CD8-positive, alpha-beta memory T cell (primary cell): ENCODE data around the gene GNA12. TPM values are rescaled to one million over a fixed set of nuclear protein-coding genes. Genes with fewer than 3 reads are reported as not detected.

Source experiments
- CTCF ChIA-PET: fragments of 350-600 bp; sonication (Branson Sonifier 250); formaldehyde crosslinking; loops from one replicate; lab custom pipeline; 2021; ENCODE audit warnings: antibody characterized with exemption; lab: Charles Lee
- POLR2A ChIA-PET: fragments of 350-600 bp; sonication (Branson Sonifier 250); formaldehyde crosslinking; loops from one replicate; lab custom pipeline; 2021; ENCODE audit warnings: antibody characterized with exemption; lab: Charles Lee
- DNase-seq, 5 donors: peaks; one replicate each; pipeline versions ENCODE4 v3.0.0 to v3.0.0-alpha.2; 2020 to 2022; ENCODE audit warnings: mixed read lengths in 1 of 5
- H3K27ac ChIP-seq: one replicate; pipeline ENCODE4 v1.7.0; 2013; ENCODE audit warnings: low read depth, mild to moderate bottlenecking, low read length, moderate library complexity
- H3K27me3 ChIP-seq: 2 replicates; pipeline ENCODE4 v1.7.0; 2013; ENCODE audit warnings: low read length, mild to moderate bottlenecking; ENCODE audit not compliant: insufficient read depth, poor library complexity, severe bottlenecking
- H3K36me3 ChIP-seq: 2 replicates; pipeline ENCODE4 v1.7.0; 2013; ENCODE audit warnings: mild to moderate bottlenecking, low read length, moderate library complexity; ENCODE audit not compliant: insufficient read depth
- H3K4me1 ChIP-seq: 2 replicates; pipeline ENCODE4 v1.7.0; 2013; ENCODE audit warnings: mild to moderate bottlenecking, low read length, moderate library complexity; ENCODE audit not compliant: insufficient read depth
- H3K4me3 ChIP-seq: 2 replicates; pipeline ENCODE4 v1.7.0; 2013; ENCODE audit warnings: mild to moderate bottlenecking, low read length
- H3K9me3 ChIP-seq: 2 replicates; pipeline ENCODE4 v1.7.0; 2013; ENCODE audit warnings: mild to moderate bottlenecking, low read length
- H3K27ac Mint-ChIP-seq, 8 donors: one replicate each; pipeline ENCODE4 v1.8.0; 2020 to 2021; ENCODE audit warnings: mixed read lengths in 8 of 8, mild to moderate bottlenecking in 6 of 8, inconsistent platforms in 3 of 8, moderate library complexity in 3 of 8
- H3K27me3 Mint-ChIP-seq, 2 donors: one replicate each; pipeline ENCODE4 v1.8.0; 2020 to 2021; ENCODE audit warnings: mixed read lengths in 2 of 2, mild to moderate bottlenecking in 1 of 2, moderate library complexity in 1 of 2
- H3K36me3 Mint-ChIP-seq, 3 donors: one replicate each; pipeline ENCODE4 v1.8.0; 2020 to 2021; ENCODE audit warnings: mixed read lengths in 3 of 3, inconsistent platforms in 1 of 3, mild to moderate bottlenecking in 1 of 3
- H3K4me1 Mint-ChIP-seq, 3 donors: one replicate each; pipeline ENCODE4 v1.8.0; 2020 to 2021; ENCODE audit warnings: mixed read lengths in 3 of 3, inconsistent platforms in 1 of 3, mild to moderate bottlenecking in 1 of 3
- H3K4me3 Mint-ChIP-seq, 7 donors: one replicate each; pipeline ENCODE4 v1.8.0; 2020 to 2021; ENCODE audit warnings: mixed read lengths in 7 of 7, mild to moderate bottlenecking in 6 of 7, moderate library complexity in 4 of 7, inconsistent platforms in 2 of 7
- H3K9me3 Mint-ChIP-seq, 5 donors: one replicate each; pipeline ENCODE4 v1.8.0; 2020 to 2022; ENCODE audit warnings: mixed read lengths in 5 of 5, mild to moderate bottlenecking in 3 of 5, moderate library complexity in 2 of 5, inconsistent platforms in 1 of 5
- polyA plus RNA-seq: library from polyadenylated mRNA; unstranded; fragments of 300-500 nt; fragmentation: Illumina TruSeq; gene quantifications from one replicate; pipeline ENCODE4 v1.2.3, GENCODE V29; 2021
- total RNA-seq, 2 experiments: library from RNA; stranded (reverse); gene quantifications; one replicate each; pipeline ENCODE4 v1.2.3, GENCODE V29; 2021

GNA12 gene
- total and polyA plus RNA-seq, 3 experiments from 2014 or later, result 11.2 to 21.2 (median 20.6) TPM

DNA sequence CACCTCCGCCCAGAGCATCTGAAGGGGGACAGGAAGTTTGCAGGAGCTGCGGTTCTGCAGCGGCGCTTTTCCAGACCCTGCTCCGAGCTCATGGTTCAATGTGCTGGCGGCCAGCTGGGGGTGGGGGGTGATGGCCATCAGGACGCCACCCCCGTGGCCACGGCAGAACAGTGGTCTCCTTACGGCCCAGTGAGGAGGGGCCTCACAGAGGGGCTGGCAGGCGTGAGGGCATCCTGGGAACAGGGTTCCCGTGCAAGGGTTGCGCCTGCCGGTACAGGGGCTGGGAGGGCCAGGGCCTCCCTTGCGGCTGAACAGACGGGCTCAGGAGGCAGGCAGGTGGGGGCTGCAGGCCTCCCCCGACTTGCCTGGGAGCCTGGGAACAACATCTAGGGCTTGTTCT lies 39.0 kb upstream of the GNA12 start:
- Histone ChIP-seq H3K9me3 (no peaks in the 10 kb centered on the region), H3K27me3 (no peaks in the 10 kb centered on the region), H3K4me1 (peaks cover 21% of the 10 kb centered on the region), H3K27ac (no peak overlapping the region), H3K36me3 (no peaks in the 10 kb centered on the region), H3K4me3 (no peak overlapping the region)
- ChIA-PET CTCF (no interaction called here), POLR2A (no interaction called here)
- DNase-seq, result no peak
- no peak overlapping the region for H3K4me3 Mint-ChIP-seq
- no peak overlapping the region for H3K27ac Mint-ChIP-seq
- H3K9me3 Mint-ChIP-seq, result no peaks in the 10 kb centered on the region
- peaks cover 0 to 2% (median 0%) of the 10 kb centered on the region in 3 donors for H3K36me3 Mint-ChIP-seq
- peaks cover 22 to 26% (median 25%) of the 10 kb centered on the region in 3 donors for H3K4me1 Mint-ChIP-seq
- no peaks in the 10 kb centered on the region for H3K27me3 Mint-ChIP-seq

DNA sequence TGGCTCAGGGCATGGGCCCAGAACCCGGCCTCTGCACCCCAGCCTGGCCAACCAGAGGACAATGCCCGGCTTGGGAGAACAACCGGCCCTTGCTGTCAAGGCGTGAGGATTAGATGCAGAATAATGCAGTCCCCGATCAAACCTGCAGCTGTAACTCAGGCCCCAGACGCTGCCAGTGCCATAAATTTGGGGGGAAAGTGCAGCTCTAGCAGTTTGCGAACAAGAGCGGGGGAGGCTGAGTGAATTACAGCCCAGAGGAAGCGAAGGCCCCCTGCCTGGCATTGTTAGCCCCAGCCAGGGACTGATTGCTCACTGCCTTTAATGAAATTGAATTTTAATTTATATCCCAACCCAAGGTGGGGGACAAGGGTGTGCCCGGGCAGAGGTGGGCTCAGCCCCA lies 38.0 kb upstream of the GNA12 start:
- ChIA-PET POLR2A (no interaction called here), CTCF (no interaction called here)
- no peak overlapping the region for H3K4me3 Mint-ChIP-seq
- no peaks in the 10 kb centered on the region for H3K27me3 ChIP-seq
- no peaks in the 10 kb centered on the region for H3K36me3 ChIP-seq
- H3K4me3 ChIP-seq, result no peak overlapping the region
- no peaks in the 10 kb centered on the region for H3K27me3 Mint-ChIP-seq
- H3K9me3 Mint-ChIP-seq, result no peaks in the 10 kb centered on the region
- H3K27ac ChIP-seq, result no peak overlapping the region
- peaks cover 0 to 2% (median 0%) of the 10 kb centered on the region in 3 donors for H3K36me3 Mint-ChIP-seq
- no peaks in the 10 kb centered on the region for H3K9me3 ChIP-seq
- H3K4me1 ChIP-seq, result peaks cover 22% of the 10 kb centered on the region
- peaks cover 22 to 26% (median 24%) of the 10 kb centered on the region in 3 donors for H3K4me1 Mint-ChIP-seq
- H3K27ac Mint-ChIP-seq, result no peak overlapping the region
- DNase-seq, result no peak

DNA sequence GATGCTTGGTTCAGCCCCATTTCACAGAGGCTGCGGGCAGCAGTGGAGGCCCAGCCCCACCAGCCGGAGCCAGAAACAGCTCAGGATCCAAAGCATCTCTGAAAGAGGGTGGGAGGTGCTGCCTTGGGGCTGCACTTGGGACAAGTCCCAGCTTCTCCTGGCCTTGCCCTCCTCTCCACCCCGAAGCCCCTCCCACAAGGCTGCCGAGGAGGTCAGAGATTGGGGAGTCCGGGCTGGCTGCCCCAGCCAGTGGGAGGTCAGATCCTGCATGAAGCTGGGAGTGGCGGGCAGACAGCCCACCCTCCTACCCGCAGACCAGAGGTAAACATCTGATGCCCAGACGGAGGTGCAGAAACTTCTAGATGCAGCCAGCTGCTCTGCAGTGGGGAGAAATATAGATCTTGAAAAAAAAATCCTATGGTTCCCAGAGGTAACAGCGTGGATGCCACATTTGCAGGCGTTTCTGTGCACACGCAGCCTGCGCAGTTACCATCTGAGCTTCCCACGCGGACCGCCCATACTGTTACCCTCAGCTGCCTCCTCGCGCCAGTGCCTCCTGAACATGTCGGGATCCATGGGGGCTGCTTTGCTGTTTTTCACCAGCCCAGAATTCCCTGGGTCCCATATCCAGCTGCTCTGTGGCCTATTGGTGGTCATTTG lies 36.9 kb upstream of the GNA12 start:
- POLR2A ChIA-PET, result interaction anchor here (0.6 kb wide), 1 partner anchor 160 kb away, joined by 3 read pairs; no protein-coding TSS in a partner anchor
- Mint-ChIP-seq H3K36me3 (no peaks in the 10 kb centered on the region), H3K27ac (no peak overlapping the region), H3K27me3 (no peaks in the 10 kb centered on the region), H3K4me3 (no peak overlapping the region), H3K9me3 (no peaks in the 10 kb centered on the region), H3K4me1 (peaks cover 20 to 22% (median 21%) of the 10 kb centered on the region in 3 donors)
- CTCF ChIA-PET, result no interaction called here
- peaks cover 19% of the 10 kb centered on the region for H3K4me1 ChIP-seq
- no peak overlapping the region for H3K27ac ChIP-seq
- H3K9me3 ChIP-seq, result no peaks in the 10 kb centered on the region
- no peak for DNase-seq
- no peak overlapping the region for H3K4me3 ChIP-seq
- no peaks in the 10 kb centered on the region for H3K27me3 ChIP-seq
- H3K36me3 ChIP-seq, result no peaks in the 10 kb centered on the region

DNA sequence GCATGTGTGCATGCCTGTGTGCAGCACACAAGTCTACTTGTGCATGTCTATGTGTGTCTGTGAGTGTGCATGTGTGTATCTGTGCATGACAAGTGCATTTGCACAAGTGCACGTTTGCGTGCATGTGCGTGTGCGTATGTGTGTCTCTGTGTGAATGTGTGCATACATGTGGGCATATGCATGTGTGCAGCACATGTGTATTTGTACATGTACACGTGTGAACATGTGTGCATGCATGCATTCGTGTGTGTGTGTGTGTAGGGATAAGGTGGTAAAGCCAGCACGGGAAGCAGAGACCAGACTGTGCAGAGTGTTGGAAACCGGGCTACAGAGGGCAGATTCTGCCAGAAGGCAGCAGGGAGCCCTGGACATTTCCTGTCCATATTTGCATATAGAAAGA lies 35.9 kb upstream of the GNA12 start:
- Mint-ChIP-seq H3K27me3 (no peaks in the 10 kb centered on the region), H3K4me3 (peak overlapping the region in 1 of 7 donors; percentile 2), H3K36me3 (no peaks in the 10 kb centered on the region), H3K4me1 (peaks cover 20 to 22% (median 21%) of the 10 kb centered on the region in 3 donors), H3K9me3 (no peaks in the 10 kb centered on the region), H3K27ac (no peak overlapping the region)
- no peak overlapping the region for H3K27ac ChIP-seq
- no peaks in the 10 kb centered on the region for H3K27me3 ChIP-seq
- ChIA-PET CTCF (no interaction called here), POLR2A (no interaction called here)
- no peaks in the 10 kb centered on the region for H3K9me3 ChIP-seq
- H3K36me3 ChIP-seq, result no peaks in the 10 kb centered on the region
- no peak for DNase-seq
- peaks cover 19% of the 10 kb centered on the region for H3K4me1 ChIP-seq
- H3K4me3 ChIP-seq, result no peak overlapping the region

DNA sequence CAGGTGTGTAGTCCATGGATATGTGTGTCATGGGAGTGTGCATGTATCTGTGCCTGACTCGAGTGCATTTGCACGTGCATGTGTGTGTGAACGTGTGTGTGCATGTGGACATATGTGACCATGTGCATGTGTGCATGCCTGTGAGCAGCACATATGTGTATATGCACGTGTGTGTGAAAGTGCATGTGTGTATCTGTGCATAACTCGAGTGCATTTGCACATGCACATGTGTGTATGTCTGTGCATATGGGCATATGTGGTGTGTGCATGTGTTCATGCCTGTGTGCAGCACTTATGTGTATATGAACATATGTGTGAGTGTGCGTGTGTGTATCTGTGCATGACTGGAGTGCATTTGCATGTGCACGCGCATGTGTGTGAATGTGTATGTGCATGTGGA lies 35.2 kb upstream of the GNA12 start:
- H3K27ac ChIP-seq, result no peak overlapping the region
- Mint-ChIP-seq H3K36me3 (no peaks in the 10 kb centered on the region), H3K27ac (peak overlapping the region in 1 of 8 donors; percentile 55), H3K9me3 (no peaks in the 10 kb centered on the region), H3K27me3 (no peaks in the 10 kb centered on the region), H3K4me3 (peak overlapping the region in 4 of 7 donors; percentile 2 to 68 (median 19)), H3K4me1 (peaks cover 20 to 22% (median 21%) of the 10 kb centered on the region in 3 donors)
- H3K9me3 ChIP-seq, result no peaks in the 10 kb centered on the region
- peaks cover 20% of the 10 kb centered on the region for H3K4me1 ChIP-seq
- no peak for DNase-seq
- H3K27me3 ChIP-seq, result no peaks in the 10 kb centered on the region
- ChIA-PET POLR2A (no interaction called here), CTCF (no interaction called here)
- H3K4me3 ChIP-seq, result no peak overlapping the region
- no peaks in the 10 kb centered on the region for H3K36me3 ChIP-seq

DNA sequence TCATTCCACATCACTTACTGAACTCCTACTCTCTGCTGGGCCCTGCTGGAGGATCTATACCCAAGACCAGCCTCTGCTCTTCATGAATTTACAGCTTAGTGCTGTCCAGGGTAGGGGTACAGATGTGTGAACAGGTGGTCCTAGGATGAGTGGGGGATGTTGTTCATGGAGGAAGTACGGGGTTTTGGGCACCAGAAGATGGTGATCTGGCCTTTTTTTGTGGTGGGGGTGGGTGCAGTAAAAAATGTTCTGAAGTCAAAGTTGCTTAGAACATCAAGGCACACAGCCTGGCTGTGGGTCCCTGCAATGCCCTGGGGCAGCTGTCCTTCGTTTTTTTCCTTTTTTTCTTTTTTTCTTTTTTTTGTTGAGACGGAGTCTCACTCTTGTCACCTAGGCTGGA lies 34.2 kb upstream of the GNA12 start:
- Histone ChIP-seq H3K4me1 (peaks cover 24% of the 10 kb centered on the region), H3K36me3 (no peaks in the 10 kb centered on the region), H3K27ac (no peak overlapping the region), H3K4me3 (no peak overlapping the region), H3K27me3 (no peaks in the 10 kb centered on the region), H3K9me3 (no peaks in the 10 kb centered on the region)
- Mint-ChIP-seq H3K4me3 (peak overlapping the region in 1 of 7 donors; percentile 68), H3K27me3 (no peaks in the 10 kb centered on the region), H3K27ac (peak overlapping the region in 1 of 8 donors; percentile 61), H3K36me3 (no peaks in the 10 kb centered on the region), H3K9me3 (no peaks in the 10 kb centered on the region), H3K4me1 (peaks cover 20 to 22% (median 21%) of the 10 kb centered on the region in 3 donors)
- POLR2A ChIA-PET, result no interaction called here
- DNase-seq, result no peak
- CTCF ChIA-PET, result interaction anchor here (2.4 kb wide), 1 partner anchor 13 kb away, joined by 6 read pairs; no protein-coding TSS in a partner anchor

DNA sequence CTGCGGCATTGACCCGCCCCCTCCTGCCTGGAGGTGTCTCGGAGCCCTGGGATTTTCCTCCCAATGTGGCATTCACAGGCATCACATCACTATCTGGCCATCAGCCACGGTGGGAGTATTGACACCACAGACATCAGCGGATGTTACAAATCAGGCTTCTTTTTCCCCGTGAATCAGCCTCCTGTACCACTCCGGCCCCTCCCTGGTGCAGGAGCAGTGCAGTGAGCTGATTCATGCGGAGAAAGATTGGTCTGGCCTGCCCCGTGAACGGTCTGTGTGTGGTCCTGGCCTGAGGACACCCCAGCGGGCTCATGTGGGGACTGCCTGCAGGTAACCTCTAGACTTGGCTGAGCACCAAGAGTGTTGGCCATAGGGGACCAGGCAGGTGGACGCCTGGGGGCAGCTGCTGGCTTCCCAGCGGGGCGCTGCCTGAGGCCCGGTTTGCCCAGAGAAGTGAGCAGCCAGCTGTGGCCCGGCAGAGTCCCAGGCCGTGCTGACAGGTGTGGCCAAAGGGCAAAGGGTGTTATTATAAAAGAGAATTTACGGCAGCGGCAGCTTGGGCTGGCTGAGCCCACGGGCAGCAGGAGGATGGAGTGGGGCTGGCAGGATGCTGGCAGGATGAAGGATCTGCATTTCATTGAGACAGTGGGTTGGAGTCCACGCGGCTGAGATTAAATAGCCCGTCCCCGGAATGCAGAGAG lies 32.1 kb upstream of the GNA12 start:
- POLR2A ChIA-PET, result no interaction called here
- Mint-ChIP-seq H3K27ac (peak overlapping the region in 1 of 8 donors; percentile 47), H3K27me3 (no peaks in the 10 kb centered on the region), H3K36me3 (no peaks in the 10 kb centered on the region), H3K4me1 (peaks cover 20 to 26% (median 24%) of the 10 kb centered on the region in 3 donors), H3K4me3 (no peak overlapping the region), H3K9me3 (no peaks in the 10 kb centered on the region)
- H3K27me3 ChIP-seq, result no peaks in the 10 kb centered on the region
- DNase-seq, result peak in 1 of 5 donors; percentile 30
- CTCF ChIA-PET, result interaction anchor here (1.8 to 2.4 kb wide), 2 partner anchors 11 kb away, joined by 3 to 6 read pairs; no protein-coding TSS in a partner anchor
- no peak overlapping the region for H3K27ac ChIP-seq
- no peaks in the 10 kb centered on the region for H3K36me3 ChIP-seq
- peaks cover 33% of the 10 kb centered on the region for H3K4me1 ChIP-seq
- no peak overlapping the region for H3K4me3 ChIP-seq
- H3K9me3 ChIP-seq, result no peaks in the 10 kb centered on the region
